Vagina (tissue), 2 donors: ENCODE measurements around the gene ACYP1.

Experiments used
- CTCF ChIP-seq, 3 experiments: fragments of 450-650 bp in 2 of 3; fragments of 200-600 bp in 1 of 3; sonication (generic) in 1 of 3; IDR thresholded peaks; one replicate each; pipeline ENCODE4 v1.5.1; 2017 to 2019; ENCODE audit warnings: antibody characterized with exemption in 3 of 3, mild to moderate bottlenecking in 2 of 3, moderate library complexity in 2 of 3
- POLR2A ChIP-seq, 2 donors: fragments of 450-650 bp; IDR thresholded peaks; one replicate each; pipeline ENCODE4 v1.6.1; 2017; ENCODE audit warnings: antibody characterized with exemption in 2 of 2, mild to moderate bottlenecking in 2 of 2, moderate library complexity in 2 of 2

- no peak for TF ChIP-seq CTCF (IDR thresholded peaks at IDR 0.05)
- TF ChIP-seq POLR2A (IDR thresholded peaks at IDR 0.05): no peak
These were observed 33.7 kb downstream of the ACYP1 start for GRCh38 chr14:75030147-75030546.
